Stimulated activated CD8-positive, alpha-beta memory T cell treated with anti-CD3 and anti-CD28 coated beads, Interleukin-12 subunit alpha, Interleukin-12 subunit beta, amount 100 ng/mL, for 24 hours (primary cell): ENCODE results near the gene RIMBP2.

ENCODE experiments used
- DNase-seq: peaks from one replicate; pipeline ENCODE4 v3.0.0-alpha.2; 2020; ENCODE audit errors: extremely low read depth

Gene RIMBP2

GRCh38 chr12:130683811-130684210, 32.3 kb downstream of the RIMBP2 start:
- DNase-seq, result no peak

GRCh38 chr12:130683080-130683479, 33.0 kb downstream of the RIMBP2 start:
- DNase-seq, result no peak

GRCh38 chr12:130680451-130680990, 35.6 kb downstream of the RIMBP2 start:
- no peak for DNase-seq

- DNase-seq, result no peak
Observed at GRCh38 chr12:130677957-130678558, 38.0 kb downstream of the RIMBP2 start.

DNA sequence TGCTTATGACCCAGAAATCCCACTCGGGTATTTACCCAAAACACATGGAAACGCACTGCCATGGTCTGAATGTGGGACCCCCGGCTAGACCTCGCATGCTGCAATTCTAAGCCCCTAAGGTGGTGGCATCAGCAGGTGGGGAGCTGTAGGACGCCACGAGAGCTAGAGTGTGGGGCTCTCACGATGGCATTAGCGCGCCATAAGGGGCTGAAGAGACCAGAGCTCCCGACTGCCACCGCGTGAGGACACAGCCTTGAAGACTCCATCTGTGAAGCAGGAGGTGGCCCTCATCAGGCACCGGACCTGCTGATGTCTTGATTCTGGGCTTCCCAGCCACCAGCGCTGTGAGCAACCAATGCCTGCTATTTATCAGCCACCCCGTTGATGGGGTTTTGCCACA, 40.3 kb downstream of the RIMBP2 start:
- DNase-seq, result no peak

GRCh38 chr12:130675121-130675520, 41.0 kb downstream of the RIMBP2 start:
- DNase-seq, result no peak

DNA sequence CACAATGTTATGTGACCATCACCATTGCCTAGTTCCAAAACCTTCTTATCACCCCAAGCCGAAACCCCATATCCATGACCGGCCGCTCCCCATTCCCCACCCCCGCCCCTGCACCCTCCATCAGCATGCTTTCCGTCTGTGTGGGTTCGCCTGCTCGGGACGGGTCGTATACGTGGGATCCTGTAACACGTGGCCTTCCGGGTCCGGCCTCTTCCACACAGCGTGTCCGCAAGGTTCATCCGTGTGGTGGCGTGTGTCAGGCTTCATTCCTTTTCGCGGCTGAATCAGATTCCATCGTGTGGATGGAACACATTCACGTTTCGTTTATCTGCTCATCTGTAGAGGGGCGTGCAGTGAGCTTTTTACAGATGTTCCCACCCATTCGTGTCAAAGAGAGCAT, 41.4 kb downstream of the RIMBP2 start:
- no peak for DNase-seq

DNA sequence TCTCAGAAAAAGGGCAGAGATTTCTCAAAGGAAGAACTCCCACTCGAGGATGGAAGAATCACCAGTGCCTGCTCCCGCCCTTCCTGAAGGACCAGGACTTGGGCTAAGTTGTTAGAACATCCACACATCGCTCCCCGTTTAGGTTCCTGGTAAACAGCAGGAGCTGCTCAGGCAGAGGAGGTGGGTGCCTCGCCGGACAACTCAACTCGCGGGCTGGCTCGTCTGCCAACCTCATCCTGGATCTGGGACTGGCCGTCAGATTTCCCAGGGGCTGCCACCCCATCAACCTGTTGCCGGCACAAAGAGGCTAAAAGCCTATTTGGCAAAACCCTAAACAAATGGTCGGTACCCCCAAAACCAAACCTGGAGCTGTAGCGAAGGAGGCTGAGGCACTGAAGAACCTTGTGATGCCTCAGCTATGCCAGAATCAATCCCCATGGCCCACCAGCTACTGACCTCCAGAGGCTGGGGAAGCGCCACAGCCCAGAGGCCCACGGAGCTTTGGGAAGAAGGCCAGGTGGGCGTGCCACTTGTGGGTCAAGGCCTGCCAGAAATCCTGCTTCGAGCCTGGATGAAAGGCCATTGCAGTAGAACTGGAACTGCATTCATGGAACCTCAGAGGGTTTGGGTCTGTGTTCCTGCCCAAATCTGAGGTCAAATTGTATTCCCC, 42.9 kb downstream of the RIMBP2 start:
- no peak for DNase-seq

- DNase-seq, result no peak
Observed at GRCh38 chr12:130672089-130672820, 43.8 kb downstream of the RIMBP2 start.

- DNase-seq, result no peak
Observed at GRCh38 chr12:130671556-130671955, 44.5 kb downstream of the RIMBP2 start.

GRCh38 chr12:130669797-130670196, 46.3 kb downstream of the RIMBP2 start:
- DNase-seq, result no peak

DNA sequence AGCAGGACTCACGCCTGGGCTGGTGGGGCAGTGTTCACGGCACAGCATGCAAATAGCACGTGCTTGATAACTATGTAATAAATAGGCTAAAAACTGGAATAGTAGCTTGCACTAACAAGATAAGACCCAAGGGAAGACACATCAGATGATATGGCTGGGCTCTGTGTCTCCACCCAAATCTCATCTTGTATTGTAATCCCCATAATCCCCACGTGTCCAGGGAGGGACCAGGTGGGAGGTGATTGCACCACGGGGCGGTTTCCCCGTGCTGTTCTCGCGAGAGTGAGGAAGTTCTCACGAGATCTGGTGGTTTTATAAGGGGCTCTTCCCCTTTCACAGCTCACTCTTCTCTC, 46.9 kb downstream of the RIMBP2 start:
- no peak for DNase-seq

DNA sequence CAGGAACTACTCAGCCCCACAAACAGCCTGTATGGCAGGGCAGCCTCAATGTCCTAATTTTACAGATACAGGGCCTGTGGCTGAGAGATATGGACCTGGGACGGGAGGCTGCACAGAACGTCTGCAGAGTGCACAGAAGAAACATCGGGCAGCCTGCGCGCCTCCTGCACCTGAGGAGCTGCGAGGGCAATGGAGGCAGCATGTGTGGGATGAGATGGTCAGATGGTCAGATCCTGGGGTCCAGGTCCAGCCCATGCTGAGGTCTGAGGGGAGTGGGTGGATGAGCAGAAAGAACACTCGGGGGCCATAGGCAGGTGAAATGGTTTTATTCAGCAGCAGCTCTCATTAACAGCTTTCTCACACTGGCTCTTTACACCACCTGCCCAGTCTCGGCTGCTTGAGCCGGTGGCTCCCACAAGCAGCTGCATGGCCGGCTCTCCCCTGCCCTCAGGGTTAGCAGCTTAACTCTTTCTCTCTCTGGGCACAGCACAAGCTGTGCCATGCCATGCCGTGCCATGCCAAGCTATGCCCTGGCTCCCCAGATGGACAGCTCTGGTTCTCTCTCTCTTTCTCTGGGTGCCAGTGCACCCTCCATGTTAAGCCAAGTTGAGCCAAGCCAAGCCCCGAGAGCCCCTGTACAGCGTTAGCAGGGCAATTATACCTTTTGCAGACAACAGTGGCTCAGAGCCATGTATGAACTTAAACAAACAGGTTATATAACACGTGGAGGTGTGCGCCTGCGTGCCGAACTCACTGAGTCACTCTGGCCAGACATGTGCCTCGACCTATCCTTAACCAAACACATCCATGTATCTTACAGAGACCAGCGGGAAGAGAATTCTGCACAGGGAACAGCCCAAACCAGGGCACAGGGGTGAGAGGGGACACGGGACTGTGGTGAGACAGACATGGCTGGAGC, 47.6 kb downstream of the RIMBP2 start:
- DNase-seq, result no peak

DNA sequence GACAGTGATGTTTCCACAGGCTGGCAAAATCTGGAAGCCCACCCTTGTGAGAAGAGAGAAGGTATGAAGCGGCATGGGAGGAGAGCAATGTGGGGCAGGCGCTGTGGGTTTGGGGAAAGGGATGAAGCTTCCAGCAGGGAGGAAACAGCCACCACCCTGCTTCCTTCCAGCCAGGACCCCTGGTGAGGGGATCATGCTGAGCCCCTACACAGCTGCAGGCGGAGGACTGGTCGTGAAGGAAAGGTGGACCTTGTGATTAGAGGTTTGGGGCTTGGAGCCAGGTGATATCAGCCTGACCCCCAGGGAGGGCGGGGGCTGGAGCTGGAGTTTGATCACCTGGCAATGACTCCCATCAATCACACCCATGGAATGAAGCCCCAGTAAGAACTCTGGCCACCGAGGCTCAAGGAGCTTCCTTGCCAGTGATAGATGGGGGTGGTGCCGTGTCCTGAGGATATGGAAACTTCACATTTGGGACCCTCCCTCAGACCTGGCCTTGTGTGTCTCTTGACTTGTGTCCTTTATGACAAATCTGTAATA, 48.6 kb downstream of the RIMBP2 start:
- DNase-seq, result no peak

GRCh38 chr12:130666645-130667044, 49.5 kb downstream of the RIMBP2 start:
- DNase-seq, result no peak

- no peak for DNase-seq
Observed at GRCh38 chr12:130665753-130666152, 50.3 kb downstream of the RIMBP2 start.

- no peak for DNase-seq
Observed at GRCh38 chr12:130664772-130665171, 51.3 kb downstream of the RIMBP2 start.

GRCh38 chr12:130664252-130664651, 51.8 kb downstream of the RIMBP2 start:
- DNase-seq, result no peak

DNA sequence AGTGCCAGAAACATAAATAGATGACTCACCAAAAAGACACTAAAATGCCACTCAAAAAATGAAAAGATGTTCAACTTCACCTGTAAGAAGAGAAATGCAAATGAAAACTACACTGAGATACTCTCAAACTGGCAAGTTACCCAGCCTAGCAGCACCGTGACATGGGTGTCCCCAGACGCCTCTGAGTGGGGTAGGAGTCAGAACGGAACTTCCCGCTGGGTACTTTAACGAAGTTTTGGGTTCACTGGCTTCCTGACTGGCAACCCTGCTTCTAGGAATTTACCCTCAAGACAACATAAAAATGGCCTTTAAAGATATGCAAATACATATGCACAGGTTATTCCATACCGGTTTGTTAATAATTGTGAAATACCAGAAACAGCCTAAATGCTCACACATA, 52.6 kb downstream of the RIMBP2 start:
- DNase-seq, result no peak

- no peak for DNase-seq
Observed at GRCh38 chr12:130661486-130662255, 54.4 kb downstream of the RIMBP2 start.

DNA sequence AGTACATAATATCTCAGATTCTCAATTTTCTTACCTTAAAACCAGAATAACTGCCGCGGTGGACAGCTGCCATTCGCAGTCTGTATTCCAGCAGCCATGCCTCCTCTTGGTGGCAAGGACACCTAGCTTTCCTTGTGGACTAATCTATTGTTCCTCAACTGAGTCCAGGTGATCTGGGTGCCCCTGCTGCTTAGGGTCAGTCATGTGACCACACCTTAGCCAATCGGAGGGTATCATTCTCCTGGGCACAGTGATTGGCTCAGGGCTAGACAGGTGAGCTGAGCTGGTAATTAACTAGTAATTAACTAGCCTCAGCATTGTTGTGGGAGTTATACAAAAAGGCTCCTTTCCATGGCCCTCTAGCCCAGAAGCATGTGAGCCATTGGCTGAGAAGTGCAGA, 55.0 kb downstream of the RIMBP2 start:
- no peak for DNase-seq
